ENCODE measurements around the gene SCAPER. TPM values are rescaled to one million over a fixed set of nuclear protein-coding genes. Genes with fewer than 3 reads are reported as not detected.

SCAPER gene
- total and polyA plus RNA-seq, 10 of the 15 experiments (the other 5 are each of a cell fraction or from before 2014, with no cell fraction given), result 1.0 to 7.7 (median 3.9) TPM

GRCh38 chr15:76846782-76847181, 58.4 kb downstream of the SCAPER start (continued):
- no peak for TF ChIP-seq DPF2 (IDR thresholded peaks at IDR 0.05)
- TF ChIP-seq, protein P1, sequence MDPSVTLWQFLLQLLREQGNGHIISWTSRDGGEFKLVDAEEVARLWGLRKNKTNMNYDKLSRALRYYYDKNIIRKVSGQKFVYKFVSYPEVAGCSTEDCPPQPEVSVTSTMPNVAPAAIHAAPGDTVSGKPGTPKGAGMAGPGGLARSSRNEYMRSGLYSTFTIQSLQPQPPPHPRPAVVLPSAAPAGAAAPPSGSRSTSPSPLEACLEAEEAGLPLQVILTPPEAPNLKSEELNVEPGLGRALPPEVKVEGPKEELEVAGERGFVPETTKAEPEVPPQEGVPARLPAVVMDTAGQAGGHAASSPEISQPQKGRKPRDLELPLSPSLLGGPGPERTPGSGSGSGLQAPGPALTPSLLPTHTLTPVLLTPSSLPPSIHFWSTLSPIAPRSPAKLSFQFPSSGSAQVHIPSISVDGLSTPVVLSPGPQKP (IDR thresholded peaks at IDR 0.05; ENCODE audit: low read depth, low read length), result no peak

GRCh38 chr15:76844096-76844495, 61.0 kb downstream of the SCAPER start:
- ChIA-PET CTCF (interaction anchor here (1.3 to 2.3 kb wide), 3 partner anchors 14 to 653 kb away, joined by 3 to 7 read pairs (median 3); no protein-coding TSS in a partner anchor), POLR2A (no interaction called here), RAD21 (ENCODE audit: unreplicated experiment) (interaction anchor here (2.5 kb wide), 1 partner anchor 22 kb away, joined by 7 read pairs; no protein-coding TSS in a partner anchor), SMC1A (ENCODE audit: uncharacterized antibody, unreplicated experiment) (interaction anchor here (0.9 kb wide), 1 partner anchor 200 kb away, joined by 3 read pairs; no protein-coding TSS in a partner anchor)
- no peak overlapping the region for H3K9ac ChIP-seq (ENCODE audit: control insufficient read depth, insufficient read depth, low read length)
- in situ Hi-C loops (cut with MboI), result no loop called here
- DNase-seq (ENCODE audit: low read depth, low spot score), result no peak
- no peak for ATAC-seq
- intact Hi-C loops (cut with micrococcal nuclease; ENCODE audit: unreplicated experiment), result loop anchor here (5.0 kb wide), 3 partner anchors 202 to 607 kb away; no protein-coding TSS in a partner anchor
- no peak overlapping the region for H2AFZ ChIP-seq (ENCODE audit: control insufficient read depth, low read depth, low read length)
- no peak overlapping the region for H3K4me2 ChIP-seq (ENCODE audit: control insufficient read depth, insufficient read depth)
- FAIRE-seq, result no peak
- peaks cover 10% of the 10 kb centered on the region; the same call in 1 of the 2 replicates for H3K4me1 ChIP-seq (ENCODE audit: control insufficient read depth, insufficient read depth, low read length)
- no peaks in the 10 kb centered on the region for H3K79me2 ChIP-seq (ENCODE audit: control insufficient read depth, insufficient read depth, low read length)
- WGBS (ENCODE audit: insufficient coverage, insufficient replicate concordance, low lambda C conversion rate, missing lambda C conversion rate), result 91% methylated on average over 3 of the region's 3 CpGs
- no peak overlapping the region for H3K27ac ChIP-seq (ENCODE audit: control insufficient read depth, insufficient read depth)
- no peak overlapping the region for H3K4me3 ChIP-seq
- TF ChIP-seq YBX1 (IDR thresholded peaks at IDR 0.05) (no peak), SIX5 (IDR thresholded peaks at IDR 0.05; ENCODE audit: low read depth, low read length, severe bottlenecking) (no peak), ASH2L (IDR thresholded peaks at IDR 0.05; ENCODE audit: borderline replicate concordance, low read depth) (no peak), PKNOX1 (IDR thresholded peaks at IDR 0.05) (no peak)
- H3K27me3 ChIP-seq (replicated peaks in 1 of 2; ENCODE audit: control insufficient read depth in 2 of 2, insufficient read depth in 2 of 2, low read length in 1 of 2), result no peaks in the 10 kb centered on the region
- H3K9me3 ChIP-seq (replicated peaks; ENCODE audit: control insufficient read depth, insufficient read depth, low read length), result no peaks in the 10 kb centered on the region; the same call in 2 of the 3 replicates
- no TSS peak for BruUV-seq (replicated peaks)
- H4K20me1 ChIP-seq (ENCODE audit: control insufficient read depth, insufficient read depth), result no peaks in the 10 kb centered on the region
- no peaks in the 10 kb centered on the region for H3K36me3 ChIP-seq (ENCODE audit: control insufficient read depth in 2 of 2, insufficient read depth in 2 of 2, low read length in 1 of 2)

Data from GM12878 (cell line).